Activated naive CD8-positive, alpha-beta T cell (primary cell): Measurements from ENCODE around the gene CHST15.

ENCODE experiments used
- H3K27ac Mint-ChIP-seq: one replicate; pipeline ENCODE4 v1.8.0; 2021; ENCODE audit warnings: mixed read lengths
- H3K27me3 Mint-ChIP-seq: one replicate; pipeline ENCODE4 v1.8.0; 2021; ENCODE audit warnings: mixed read lengths
- H3K36me3 Mint-ChIP-seq: one replicate; pipeline ENCODE4 v1.8.0; 2021; ENCODE audit warnings: mixed read lengths
- H3K4me1 Mint-ChIP-seq: one replicate; pipeline ENCODE4 v1.8.0; 2021; ENCODE audit warnings: low read depth, mixed read lengths
- H3K4me3 Mint-ChIP-seq: one replicate; pipeline ENCODE4 v1.8.0; 2021; ENCODE audit warnings: mild to moderate bottlenecking, mixed read lengths
- H3K9me3 Mint-ChIP-seq: one replicate; pipeline ENCODE4 v1.8.0; 2021; ENCODE audit warnings: low read depth, mixed read lengths

CHST15 gene

GRCh38 chr10:124060148-124060720 is 33.2 kb downstream of the CHST15 start:
- peaks cover 5% of the 10 kb centered on the region for H3K4me1 Mint-ChIP-seq
- H3K9me3 Mint-ChIP-seq, result no peaks in the 10 kb centered on the region
- no peak overlapping the region for H3K27ac Mint-ChIP-seq
- H3K27me3 Mint-ChIP-seq, result no peaks in the 10 kb centered on the region
- H3K4me3 Mint-ChIP-seq, result no peak overlapping the region
- H3K36me3 Mint-ChIP-seq, result no peaks in the 10 kb centered on the region

DNA sequence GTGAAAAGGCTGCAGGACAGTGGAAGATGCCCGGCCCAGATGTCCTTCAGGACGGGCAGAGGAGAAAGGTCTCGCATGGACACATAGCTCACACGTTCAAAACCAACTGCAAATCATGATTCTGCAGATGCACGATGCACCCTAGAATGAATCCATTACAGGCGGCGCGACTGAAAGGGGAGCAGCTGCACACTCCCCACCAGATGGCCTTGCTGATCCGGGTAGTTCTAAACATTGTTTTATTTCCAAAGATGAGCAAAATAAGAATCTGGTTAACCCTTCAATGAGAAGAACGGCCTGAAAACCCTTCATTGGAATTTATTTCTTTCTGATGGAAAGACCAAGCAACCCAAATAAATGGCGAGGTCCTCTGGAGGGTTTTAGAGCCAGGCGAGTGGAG is 33.8 kb downstream of the CHST15 start:
- H3K36me3 Mint-ChIP-seq, result no peaks in the 10 kb centered on the region
- H3K27me3 Mint-ChIP-seq, result no peaks in the 10 kb centered on the region
- H3K4me3 Mint-ChIP-seq, result no peak overlapping the region
- H3K27ac Mint-ChIP-seq, result no peak overlapping the region
- H3K4me1 Mint-ChIP-seq, result peaks cover 3% of the 10 kb centered on the region
- H3K9me3 Mint-ChIP-seq, result no peaks in the 10 kb centered on the region

DNA sequence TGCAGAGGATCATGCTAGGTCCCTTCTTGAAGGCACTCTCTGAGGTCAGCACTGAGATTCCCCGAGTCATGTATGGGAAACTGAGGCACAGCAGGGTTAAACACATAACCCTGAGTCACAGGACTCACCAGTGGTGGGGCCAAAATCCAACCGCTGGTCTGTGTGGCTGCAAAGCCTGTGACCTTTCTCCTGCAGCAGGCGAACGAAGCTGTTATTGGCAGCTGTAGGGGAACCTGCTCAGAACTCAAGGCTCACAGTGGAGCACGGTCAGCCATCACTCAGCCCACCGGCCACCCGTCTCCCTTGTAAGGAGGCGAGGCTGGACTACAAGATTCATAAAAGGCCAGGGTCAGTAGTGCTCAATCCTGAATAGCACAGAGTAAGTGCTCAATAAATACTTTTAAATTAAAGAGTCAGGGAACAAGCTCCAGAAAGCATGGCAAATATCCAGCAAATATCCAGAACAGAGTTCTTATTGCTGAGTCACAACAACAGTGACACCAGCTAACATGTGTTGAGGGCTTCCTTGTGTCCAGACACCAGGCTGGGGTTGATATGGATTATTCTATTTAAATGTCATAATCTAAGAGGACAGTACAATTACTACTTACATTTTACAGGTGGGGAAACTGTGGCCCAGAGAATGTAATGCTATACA is 34.9 kb downstream of the CHST15 start:
- no peak overlapping the region for H3K4me3 Mint-ChIP-seq
- H3K27me3 Mint-ChIP-seq, result no peaks in the 10 kb centered on the region
- no peak overlapping the region for H3K27ac Mint-ChIP-seq
- H3K4me1 Mint-ChIP-seq, result no peaks in the 10 kb centered on the region
- H3K36me3 Mint-ChIP-seq, result no peaks in the 10 kb centered on the region
- no peaks in the 10 kb centered on the region for H3K9me3 Mint-ChIP-seq

GRCh38 chr10:124057601-124058000 is 35.8 kb downstream of the CHST15 start:
- H3K27ac Mint-ChIP-seq, result no peak overlapping the region
- no peaks in the 10 kb centered on the region for H3K9me3 Mint-ChIP-seq
- H3K36me3 Mint-ChIP-seq, result no peaks in the 10 kb centered on the region
- no peaks in the 10 kb centered on the region for H3K4me1 Mint-ChIP-seq
- no peak overlapping the region for H3K4me3 Mint-ChIP-seq
- H3K27me3 Mint-ChIP-seq, result no peaks in the 10 kb centered on the region

GRCh38 chr10:124056337-124056980 is 36.9 kb downstream of the CHST15 start:
- Mint-ChIP-seq H3K4me1 (no peaks in the 10 kb centered on the region), H3K27ac (no peak overlapping the region), H3K27me3 (no peaks in the 10 kb centered on the region), H3K9me3 (no peaks in the 10 kb centered on the region), H3K36me3 (no peaks in the 10 kb centered on the region), H3K4me3 (no peak overlapping the region)

GRCh38 chr10:124053971-124054370 is 39.4 kb downstream of the CHST15 start:
- Mint-ChIP-seq H3K4me3 (no peak overlapping the region), H3K27me3 (no peaks in the 10 kb centered on the region), H3K9me3 (no peaks in the 10 kb centered on the region), H3K27ac (no peak overlapping the region), H3K4me1 (no peaks in the 10 kb centered on the region), H3K36me3 (no peaks in the 10 kb centered on the region)

GRCh38 chr10:124052561-124052960 is 40.8 kb downstream of the CHST15 start:
- Mint-ChIP-seq H3K27ac (no peak overlapping the region), H3K4me3 (no peak overlapping the region), H3K27me3 (no peaks in the 10 kb centered on the region), H3K36me3 (no peaks in the 10 kb centered on the region), H3K4me1 (no peaks in the 10 kb centered on the region), H3K9me3 (no peaks in the 10 kb centered on the region)

DNA sequence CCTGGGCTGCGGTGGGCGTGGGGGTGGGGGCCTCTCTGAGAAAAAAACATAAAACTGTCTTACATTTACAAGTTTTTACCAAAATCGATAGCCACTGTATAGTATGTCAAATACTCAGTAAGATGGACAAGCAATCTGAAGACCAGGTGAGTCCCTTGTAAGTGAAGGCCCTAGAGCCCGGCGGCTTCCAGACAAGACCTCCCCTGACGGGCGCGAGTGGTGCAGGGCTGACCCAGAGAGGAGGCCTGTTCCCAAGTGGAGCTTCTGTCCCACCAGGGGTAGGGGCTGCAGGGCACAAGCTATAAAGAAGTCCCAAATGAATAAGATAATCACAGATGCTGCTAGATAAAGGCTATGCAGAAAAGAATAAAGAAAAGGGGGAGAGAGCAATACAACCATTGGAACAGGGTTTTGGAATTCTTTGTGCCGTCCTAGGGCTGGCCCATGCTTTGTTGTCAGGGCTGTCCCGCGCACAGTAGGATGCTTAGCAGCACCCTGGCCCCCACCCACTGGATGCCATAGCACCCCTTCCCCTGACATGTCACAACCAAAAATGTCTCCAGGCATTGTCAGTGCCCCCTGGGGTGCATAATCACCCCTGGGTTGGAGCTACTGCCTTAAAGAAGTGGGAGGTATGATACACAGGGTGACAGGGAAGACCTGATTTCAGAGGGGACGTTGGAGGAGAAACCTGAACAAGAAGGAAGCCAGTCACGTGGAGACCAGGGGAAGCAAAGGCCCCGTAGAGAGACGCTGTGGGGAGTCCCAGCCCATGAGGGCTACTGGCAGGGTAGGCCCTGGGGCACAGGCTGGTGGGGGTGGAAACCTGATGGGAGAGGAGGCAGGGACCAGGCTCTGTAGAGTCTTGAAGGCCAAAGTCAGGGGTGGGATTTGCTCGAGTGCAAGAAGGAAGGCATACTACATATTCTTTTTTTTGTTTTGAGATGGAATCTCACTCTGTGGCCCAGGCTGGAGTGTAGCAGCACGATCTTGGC is 43.1 kb downstream of the CHST15 start:
- no peaks in the 10 kb centered on the region for H3K36me3 Mint-ChIP-seq
- no peaks in the 10 kb centered on the region for H3K27me3 Mint-ChIP-seq
- peaks cover 7% of the 10 kb centered on the region for H3K9me3 Mint-ChIP-seq
- H3K4me1 Mint-ChIP-seq, result no peaks in the 10 kb centered on the region
- no peak overlapping the region for H3K4me3 Mint-ChIP-seq
- no peak overlapping the region for H3K27ac Mint-ChIP-seq

GRCh38 chr10:124049484-124049883 is 43.9 kb downstream of the CHST15 start:
- no peaks in the 10 kb centered on the region for H3K27me3 Mint-ChIP-seq
- H3K36me3 Mint-ChIP-seq, result no peaks in the 10 kb centered on the region
- H3K9me3 Mint-ChIP-seq, result peaks cover 10% of the 10 kb centered on the region
- H3K4me1 Mint-ChIP-seq, result no peaks in the 10 kb centered on the region
- no peak overlapping the region for H3K4me3 Mint-ChIP-seq
- H3K27ac Mint-ChIP-seq, result no peak overlapping the region

GRCh38 chr10:124048371-124049290 is 44.8 kb downstream of the CHST15 start:
- H3K27ac Mint-ChIP-seq, result no peak overlapping the region
- H3K9me3 Mint-ChIP-seq, result peaks cover 10% of the 10 kb centered on the region
- no peaks in the 10 kb centered on the region for H3K4me1 Mint-ChIP-seq
- H3K4me3 Mint-ChIP-seq, result no peak overlapping the region
- no peaks in the 10 kb centered on the region for H3K36me3 Mint-ChIP-seq
- no peaks in the 10 kb centered on the region for H3K27me3 Mint-ChIP-seq

GRCh38 chr10:124047427-124048152 is 45.8 kb downstream of the CHST15 start:
- no peak overlapping the region for H3K27ac Mint-ChIP-seq
- no peaks in the 10 kb centered on the region for H3K27me3 Mint-ChIP-seq
- no peaks in the 10 kb centered on the region for H3K4me1 Mint-ChIP-seq
- no peaks in the 10 kb centered on the region for H3K36me3 Mint-ChIP-seq
- H3K4me3 Mint-ChIP-seq, result no peak overlapping the region
- H3K9me3 Mint-ChIP-seq, result peaks cover 10% of the 10 kb centered on the region

- Mint-ChIP-seq H3K27me3 (peaks cover 4% of the 10 kb centered on the region), H3K27ac (no peak overlapping the region), H3K36me3 (no peaks in the 10 kb centered on the region), H3K4me3 (no peak overlapping the region), H3K4me1 (no peaks in the 10 kb centered on the region), H3K9me3 (peaks cover 10% of the 10 kb centered on the region)
Observed at GRCh38 chr10:124045801-124046355, 47.5 kb downstream of the CHST15 start.

DNA sequence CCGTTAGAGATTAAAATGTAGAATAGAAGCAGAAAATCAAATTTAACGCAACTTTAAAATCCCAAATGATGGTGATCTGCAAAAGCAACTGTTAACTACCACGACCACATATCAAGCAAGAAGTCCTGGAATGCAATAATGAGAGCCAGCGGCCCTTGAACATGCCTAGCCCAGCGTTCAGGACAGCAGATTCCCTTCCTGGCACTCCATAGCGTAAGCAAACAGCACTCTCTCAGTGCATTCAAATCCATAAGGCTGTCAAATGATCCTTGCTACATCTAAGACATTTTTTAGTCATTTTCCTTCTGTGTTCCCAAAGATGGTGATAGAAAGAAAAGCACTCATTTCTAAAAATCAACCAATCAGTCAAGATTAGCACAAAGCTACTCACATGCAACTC is 48.1 kb downstream of the CHST15 start:
- Mint-ChIP-seq H3K4me3 (no peak overlapping the region), H3K4me1 (no peaks in the 10 kb centered on the region), H3K27me3 (peaks cover 4% of the 10 kb centered on the region), H3K36me3 (no peaks in the 10 kb centered on the region), H3K9me3 (peaks cover 10% of the 10 kb centered on the region), H3K27ac (no peak overlapping the region)
